ENCODE data around the gene DARS1. TPM values are rescaled to one million over a fixed set of nuclear protein-coding genes. Genes with fewer than 3 reads are reported as not detected.

The DARS1 gene
- total RNA-seq, 4 donors from 2014 or later: 71.4 to 112 (median 81.2) TPM

DNA sequence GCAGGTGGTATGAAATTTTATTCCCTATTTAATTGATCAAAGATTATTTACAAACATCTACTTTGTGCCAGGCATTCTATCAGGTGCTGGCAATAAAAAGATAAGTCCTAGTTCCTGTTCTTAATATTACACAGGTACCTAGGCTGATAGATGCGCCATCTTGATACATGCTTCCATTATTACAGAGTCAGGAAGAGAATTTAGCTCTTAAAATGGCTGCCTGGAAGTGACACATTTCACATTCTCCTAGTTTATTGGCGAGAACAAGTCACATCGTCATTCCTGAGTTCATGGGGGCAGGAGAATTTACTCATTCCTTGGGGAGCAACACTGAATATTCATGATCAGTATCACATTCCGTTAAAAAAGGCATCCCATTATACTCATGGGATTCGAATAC is 1.1 kb upstream of the DARS1 start:
- TF ChIP-seq CTCF (IDR thresholded peaks at IDR 0.05; ENCODE audit: low read depth): no peak

DNA sequence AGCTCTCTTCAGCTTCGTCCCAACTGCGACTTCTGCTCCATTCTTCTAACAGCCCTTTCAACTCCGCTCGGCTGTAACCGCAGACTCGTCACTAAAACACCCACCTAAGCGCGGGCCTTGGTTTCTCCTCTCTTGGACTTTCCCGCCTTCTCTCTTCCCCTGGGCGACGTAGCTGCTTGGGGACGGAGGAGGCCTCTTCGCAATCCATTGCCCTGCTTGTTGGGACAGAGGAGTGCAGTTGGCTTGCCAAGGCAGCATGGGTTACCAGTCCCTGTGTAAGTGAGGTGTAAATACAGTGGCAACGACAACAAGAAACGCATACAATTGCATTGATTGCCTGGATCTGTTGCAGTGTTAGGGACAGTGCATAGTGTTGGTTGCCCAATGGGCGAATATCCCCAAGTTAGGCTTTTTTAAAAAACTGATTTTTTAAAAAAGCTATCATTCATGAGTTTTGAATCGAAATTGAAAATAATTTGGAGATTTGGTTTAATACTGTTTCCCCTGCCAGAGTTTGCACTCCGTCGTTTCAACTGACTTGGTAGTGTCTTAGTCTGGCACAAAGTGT is 484 bp upstream of the DARS1 start:
- TF ChIP-seq CTCF (IDR thresholded peaks at IDR 0.05; ENCODE audit: low read depth): no peak

DNA sequence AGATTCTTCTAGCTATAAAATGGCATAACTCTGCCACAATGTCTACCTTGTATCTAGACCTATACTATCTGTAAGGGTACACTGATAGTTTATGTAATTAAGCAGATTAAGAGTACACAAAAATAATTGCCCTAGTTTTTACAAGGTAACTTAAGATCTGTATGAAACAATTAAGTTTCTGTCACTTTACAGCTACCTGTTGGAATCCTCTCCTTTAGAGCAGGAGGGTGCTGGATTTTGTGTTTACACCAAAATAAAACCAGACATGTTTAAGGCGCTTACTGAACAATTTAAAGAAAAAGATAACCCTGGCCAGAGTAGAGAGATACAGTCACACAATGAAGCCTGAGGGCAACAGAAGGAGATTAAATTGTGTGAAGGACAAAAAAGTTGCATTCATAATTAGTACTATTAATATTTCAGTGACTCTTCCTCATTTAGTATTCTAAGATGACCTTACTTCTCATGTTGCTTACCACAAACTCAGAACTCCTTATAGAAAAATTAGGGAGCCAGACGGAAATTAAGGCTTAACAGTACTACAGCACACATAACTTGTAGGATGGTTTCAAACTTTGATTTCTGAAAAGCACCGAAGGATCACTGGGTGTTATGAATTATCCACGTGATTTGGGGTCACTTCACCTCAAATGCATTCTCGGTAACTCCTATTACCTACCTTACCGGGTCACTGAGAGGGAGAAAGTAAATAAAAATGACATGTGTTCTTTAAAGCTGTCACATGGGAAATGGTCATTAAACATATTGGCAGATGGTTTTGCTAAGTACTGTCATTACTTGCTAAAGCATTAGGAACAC is 1.0 kb downstream of the DARS1 start:
- TF ChIP-seq CTCF (IDR thresholded peaks at IDR 0.05; ENCODE audit: low read depth): no peak

DNA sequence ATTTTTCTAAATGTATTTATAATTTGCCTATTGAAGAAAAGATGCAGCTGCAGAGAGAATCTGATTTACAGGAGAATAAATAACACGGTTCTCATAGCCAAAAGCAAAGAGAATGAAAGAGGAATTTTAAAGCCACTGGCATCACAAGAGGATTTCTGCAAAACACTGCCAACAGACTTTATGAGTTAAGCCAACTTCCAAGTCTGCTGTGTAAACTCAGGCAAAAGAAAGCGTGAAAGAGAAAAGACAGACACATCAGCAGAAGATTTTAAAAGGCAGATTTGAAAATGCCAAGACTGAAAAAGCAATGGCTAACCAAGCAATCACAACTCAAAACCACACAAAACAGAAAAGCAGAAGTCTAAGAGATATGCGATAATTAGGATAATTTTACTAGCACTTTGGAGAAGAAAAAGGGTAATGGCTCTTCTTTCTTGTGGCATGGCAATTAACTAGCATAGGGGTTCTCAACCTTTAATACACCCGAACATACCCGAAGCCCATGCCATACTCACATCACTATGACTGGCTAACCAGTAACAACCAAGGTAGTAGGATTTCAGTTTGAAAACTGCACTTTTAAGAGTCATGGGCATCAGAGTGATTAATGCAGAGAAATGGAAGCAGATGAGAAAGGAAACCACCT is 4.9 kb downstream of the DARS1 start:
- TF ChIP-seq CTCF (IDR thresholded peaks at IDR 0.05; ENCODE audit: low read depth): no peak

GRCh38 chr2:135975702-135976101 is 9.7 kb downstream of the DARS1 start:
- TF ChIP-seq CTCF (IDR thresholded peaks at IDR 0.05; ENCODE audit: low read depth): no peak

- no peak for TF ChIP-seq CTCF (IDR thresholded peaks at IDR 0.05; ENCODE audit: low read depth)
These were observed 11.4 kb downstream of the DARS1 start for GRCh38 chr2:135974036-135974435.

GRCh38 chr2:135969655-135970387 is 15.6 kb downstream of the DARS1 start:
- no peak for TF ChIP-seq CTCF (IDR thresholded peaks at IDR 0.05; ENCODE audit: low read depth)
